H9 (cell line): Measurements from ENCODE around the gene CRBN. TPM values are rescaled to one million over a fixed set of nuclear protein-coding genes. Genes with fewer than 3 reads are reported as not detected.

Experiments used
- DNase-seq: peaks from one replicate; pipeline ENCODE4 v3.0.0-alpha.2; 2017
- H2AFZ ChIP-seq: one replicate; pipeline ENCODE4 v1.6.1; 2013; ENCODE audit warnings: mild to moderate bottlenecking, low read length, control low read depth, moderate library complexity
- H2AK5ac ChIP-seq: 2 replicates; pipeline ENCODE4 v1.6.1; 2013; ENCODE audit warnings: low read length, control low read depth, mixed read lengths; ENCODE audit not compliant: insufficient read length
- H2BK120ac ChIP-seq: one replicate; pipeline ENCODE4 v1.6.1; 2013; ENCODE audit warnings: low read depth, mild to moderate bottlenecking, low read length, control low read depth, inconsistent platforms; ENCODE audit not compliant: poor library complexity, severe bottlenecking
- H2BK12ac ChIP-seq: 2 replicates; pipeline ENCODE4 v1.6.1; 2013; ENCODE audit warnings: low read length, control low read depth, mixed read lengths, low read depth; ENCODE audit not compliant: insufficient read length
- H2BK15ac ChIP-seq: 2 replicates; pipeline ENCODE4 v1.6.1; 2013; ENCODE audit warnings: low read depth, low read length, control low read depth
- H2BK20ac ChIP-seq: one replicate; pipeline ENCODE4 v1.6.1; 2013; ENCODE audit warnings: low read depth, mild to moderate bottlenecking, low read length, control low read depth, inconsistent platforms; ENCODE audit not compliant: poor library complexity, severe bottlenecking
- H2BK5ac ChIP-seq: 2 replicates; pipeline ENCODE4 v1.6.1; 2013; ENCODE audit warnings: low read length, control low read depth, mixed read lengths; ENCODE audit not compliant: insufficient read length
- H3K14ac ChIP-seq: 2 replicates; pipeline ENCODE4 v1.6.1; 2013; ENCODE audit warnings: low read length, control low read depth; ENCODE audit not compliant: insufficient read depth
- H3K18ac ChIP-seq: 2 replicates; pipeline ENCODE4 v1.6.1; 2013; ENCODE audit warnings: low read depth, mild to moderate bottlenecking, mixed read lengths, low read length, control low read depth; ENCODE audit not compliant: insufficient read length
- H3K23ac ChIP-seq: 2 replicates; pipeline ENCODE4 v1.6.1; 2013; ENCODE audit warnings: low read length, control low read depth, mixed read lengths, low read depth; ENCODE audit not compliant: insufficient read length
- H3K23me2 ChIP-seq: 2 replicates; pipeline ENCODE4 v1.6.1; 2013; ENCODE audit warnings: low read depth, mild to moderate bottlenecking, mixed read lengths, low read length, control low read depth; ENCODE audit not compliant: insufficient read length, poor library complexity, severe bottlenecking
- H3K27ac ChIP-seq: 2 replicates; pipeline ENCODE4 v1.5.1; 2013; ENCODE audit warnings: low read length, control low read depth, mixed read lengths, low read depth; ENCODE audit not compliant: insufficient read length
- H3K27me3 ChIP-seq: 2 replicates; pipeline ENCODE4 v1.6.1; 2013; ENCODE audit warnings: low read length, control low read depth, inconsistent platforms; ENCODE audit not compliant: insufficient read depth
- H3K4ac ChIP-seq: 2 replicates; pipeline ENCODE4 v1.6.1; 2013; ENCODE audit warnings: low read depth, mild to moderate bottlenecking, control low read depth, inconsistent platforms, low read length, moderate library complexity
- H3K4me1 ChIP-seq: 2 replicates; pipeline ENCODE4 v1.6.1; 2013; ENCODE audit warnings: low read length, control low read depth, inconsistent platforms; ENCODE audit not compliant: insufficient read depth
- H3K4me2 ChIP-seq: 2 replicates; pipeline ENCODE4 v1.6.1; 2013; ENCODE audit warnings: low read length, control low read depth, mixed read lengths; ENCODE audit not compliant: insufficient read length, insufficient read depth
- H3K56ac ChIP-seq: 2 replicates; pipeline ENCODE4 v1.6.1; 2013; ENCODE audit warnings: low read depth, mild to moderate bottlenecking, mixed read lengths, low read length, control low read depth; ENCODE audit not compliant: insufficient read length
- H3K79me1 ChIP-seq: 2 replicates; pipeline ENCODE4 v1.6.1; 2013; ENCODE audit warnings: low read depth, mild to moderate bottlenecking, moderate library complexity, low read length, control low read depth, inconsistent platforms; ENCODE audit not compliant: insufficient read depth, poor library complexity, severe bottlenecking
- H3K79me2 ChIP-seq: 2 replicates; pipeline ENCODE4 v1.6.1; 2013; ENCODE audit warnings: low read length, control low read depth, inconsistent platforms; ENCODE audit not compliant: insufficient read depth
- H3K9ac ChIP-seq: 2 replicates; pipeline ENCODE4 v1.6.1; 2013; ENCODE audit warnings: low read length, control low read depth, mixed read lengths; ENCODE audit not compliant: insufficient read length; ENCODE audit errors: extremely low read depth
- H3K9me3 ChIP-seq: one replicate; pipeline ENCODE4 v1.6.1; 2013; ENCODE audit warnings: low read depth, low read length, inconsistent platforms; ENCODE audit not compliant: control insufficient read depth
- H3T11ph ChIP-seq: one replicate; pipeline ENCODE4 v1.6.1; 2013; ENCODE audit warnings: mild to moderate bottlenecking, low read length, control low read depth, inconsistent platforms
- H4K20me1 ChIP-seq: one replicate; pipeline ENCODE4 v1.6.1; 2013; ENCODE audit not compliant: control insufficient read depth, insufficient read length, insufficient read depth
- H4K5ac ChIP-seq: 2 replicates; pipeline ENCODE4 v1.6.1; 2013; ENCODE audit warnings: low read depth, mild to moderate bottlenecking, mixed read lengths, low read length, control low read depth; ENCODE audit not compliant: insufficient read length
- H4K8ac ChIP-seq: replicated peaks from 2 replicates; pipeline ENCODE4 v1.6.1; 2013; ENCODE audit warnings: low read length, control low read depth, mixed read lengths, low read depth; ENCODE audit not compliant: insufficient read length
- H4K91ac ChIP-seq: 2 replicates; pipeline ENCODE4 v1.6.1; 2013; ENCODE audit warnings: low read depth, mild to moderate bottlenecking, moderate library complexity, mixed read lengths, low read length, control low read depth; ENCODE audit not compliant: insufficient read length
- H3K27ac Mint-ChIP-seq, 3 experiments: 2 replicates in 2 of 3; 3 replicates in 1 of 3; pipeline ENCODE4 v1.8.0; 2020 to 2021; ENCODE audit warnings: mixed read lengths in 3 of 3, mild to moderate bottlenecking in 1 of 3, moderate library complexity in 1 of 3
- H3K27me3 Mint-ChIP-seq: 2 replicates; pipeline ENCODE4 v1.8.0; 2021; ENCODE audit warnings: low read depth, mild to moderate bottlenecking, moderate library complexity, mixed read lengths
- H3K36me3 Mint-ChIP-seq, 3 experiments: 2 replicates in 2 of 3; 3 replicates in 1 of 3; pipeline ENCODE4 v1.8.0; 2020 to 2021; ENCODE audit warnings: low read depth in 3 of 3, mixed read lengths in 3 of 3; ENCODE audit not compliant: insufficient read depth in 1 of 3
- H3K4me1 Mint-ChIP-seq, 2 experiments: 2 replicates each; pipeline ENCODE4 v1.8.0; 2020; ENCODE audit warnings: mixed read lengths in 2 of 2
- H3K4me3 Mint-ChIP-seq, 2 experiments: 2 replicates in 1 of 2; 3 replicates in 1 of 2; pipeline ENCODE4 v1.8.0; 2020 to 2021; ENCODE audit warnings: mild to moderate bottlenecking in 2 of 2, mixed read lengths in 2 of 2, moderate library complexity in 1 of 2
- H3K9me3 Mint-ChIP-seq, 2 experiments: 2 replicates in 1 of 2; 3 replicates in 1 of 2; pipeline ENCODE4 v1.8.0; 2020; ENCODE audit warnings: mild to moderate bottlenecking in 2 of 2, mixed read lengths in 2 of 2, moderate library complexity in 1 of 2
- CTCF ChIP-seq: fragments of 200-600 bp; sonication (generic); conservative IDR thresholded peaks from 3 replicates; pipeline ENCODE4 v1.8.0; 2021; ENCODE audit warnings: antibody characterized with exemption, mild to moderate bottlenecking
- whole genome bisulfite sequencing: extraction: QIAGEN DNeasy Blood & Tissue Kit; methylation state at CpG from one replicate; pipeline ENCODE4 v1.1.7; 2013; ENCODE audit warnings: missing lambda C conversion rate, low lambda C conversion rate, mixed read lengths; ENCODE audit not compliant: insufficient read length; ENCODE audit errors: extremely low coverage; 5-methylcytosine and 5-hydroxymethylcytosine counted together
- total RNA-seq: library from RNA; stranded (reverse); gene quantifications from 2 replicates; pipeline ENCODE4 v1.2.1, GENCODE V29; 2021

The CRBN gene
- total RNA-seq, 1 experiment from 2014 or later = 40.2 TPM

GRCh38 chr3:3137526-3137925, 42.0 kb downstream of the CRBN start:
- H3K23me2 ChIP-seq = no peaks in the 10 kb centered on the region
- no peak overlapping the region for H4K8ac ChIP-seq
- H2AFZ ChIP-seq = no peak overlapping the region
- no peaks in the 10 kb centered on the region for H3K4me1 ChIP-seq
- peaks cover 3% of the 10 kb centered on the region; the same call in 1 of the 2 replicates for H3K79me2 ChIP-seq
- no peak overlapping the region for H4K91ac ChIP-seq
- H3K23ac ChIP-seq = no peak overlapping the region
- no peak overlapping the region for H3K56ac ChIP-seq
- H2BK20ac ChIP-seq = no peak overlapping the region
- H3K9me3 ChIP-seq = no peaks in the 10 kb centered on the region
- H3K4me2 ChIP-seq = no peak overlapping the region
- H2AK5ac ChIP-seq = no peak overlapping the region
- no peak overlapping the region for H3K9ac ChIP-seq
- H3K27ac ChIP-seq = no peak overlapping the region
- no peak for TF ChIP-seq CTCF
- DNase-seq = no peak
- 0 out of 4 replicates have a peak, but pooled peaks cover 0 to 4% of the 10 kb centered on the region in 2 experiments for H3K4me1 Mint-ChIP-seq
- no peak overlapping the region for H3K4ac ChIP-seq
- peaks cover 24 to 62% (median 55%) of the 10 kb centered on the region in 3 experiments; a peak in 6 of 7 replicates for H3K36me3 Mint-ChIP-seq
- H3K4me3 Mint-ChIP-seq = no peak overlapping the region
- no peak overlapping the region for H2BK5ac ChIP-seq
- no peak overlapping the region for H2BK12ac ChIP-seq
- no peak overlapping the region for H2BK15ac ChIP-seq
- no peak overlapping the region for H2BK120ac ChIP-seq
- H3K9me3 Mint-ChIP-seq = no peaks in the 10 kb centered on the region
- no peak overlapping the region for H3K27ac Mint-ChIP-seq
- no peak overlapping the region for H4K5ac ChIP-seq
- H3K18ac ChIP-seq = no peak overlapping the region
- no peaks in the 10 kb centered on the region for H4K20me1 ChIP-seq
- WGBS = no CpG with 5 or more reads among the region's 6 CpGs
- no peaks in the 10 kb centered on the region for H3K27me3 Mint-ChIP-seq
- no peaks in the 10 kb centered on the region for H3K79me1 ChIP-seq
- no peak overlapping the region for H3T11ph ChIP-seq
- no peak overlapping the region for H3K14ac ChIP-seq
- no peaks in the 10 kb centered on the region for H3K27me3 ChIP-seq
